Stimulated activated CD8-positive, alpha-beta memory T cell treated with anti-CD3 and anti-CD28 coated beads, Interleukin-12 subunit alpha, Interleukin-12 subunit beta, amount 100 ng/mL, for 4 hours (primary cell): ENCODE results near the gene TANC1.

ENCODE experiments used
- DNase-seq: peaks from one replicate; pipeline ENCODE4 v3.0.0-alpha.2; 2020; ENCODE audit warnings: low read depth

Gene TANC1

GRCh38 chr2:159225025-159226016, 256.9 kb downstream of the TANC1 start:
- no peak for DNase-seq

- peak; percentile 7 for DNase-seq
Observed at GRCh38 chr2:159226059-159226461, 257.6 kb downstream of the TANC1 start.

- DNase-seq = no peak
Observed at GRCh38 chr2:159226608-159227385, 258.4 kb downstream of the TANC1 start.

- DNase-seq = no peak
Observed at GRCh38 chr2:159227467-159227866, 259.0 kb downstream of the TANC1 start.

GRCh38 chr2:159228081-159228581, 259.7 kb downstream of the TANC1 start:
- DNase-seq = no peak

GRCh38 chr2:159229476-159230144, 261.2 kb downstream of the TANC1 start:
- no peak for DNase-seq

- no peak for DNase-seq
Observed at GRCh38 chr2:159230145-159230877, 261.9 kb downstream of the TANC1 start.

GRCh38 chr2:159232456-159233170, 264.2 kb downstream of the TANC1 start:
- DNase-seq = no peak

- no peak for DNase-seq
Observed at GRCh38 chr2:159234868-159235267, 266.4 kb downstream of the TANC1 start.

GRCh38 chr2:159243529-159243928, 275.1 kb downstream of the TANC1 start:
- DNase-seq = no peak

GRCh38 chr2:159246325-159246988, 278.0 kb downstream of the TANC1 start:
- no peak for DNase-seq

- DNase-seq = no peak
Observed at GRCh38 chr2:159249990-159250715, 281.7 kb downstream of the TANC1 start.

GRCh38 chr2:159251296-159252173, 283.1 kb downstream of the TANC1 start:
- no peak for DNase-seq

GRCh38 chr2:159252905-159253304, 284.5 kb downstream of the TANC1 start:
- DNase-seq = no peak

- no peak for DNase-seq
Observed at GRCh38 chr2:159256159-159256558, 287.7 kb downstream of the TANC1 start.

GRCh38 chr2:159262226-159262625, 293.8 kb downstream of the TANC1 start:
- no peak for DNase-seq

GRCh38 chr2:159262904-159263303, 294.5 kb downstream of the TANC1 start:
- no peak for DNase-seq

- DNase-seq = no peak
Observed at GRCh38 chr2:159265171-159265576, 296.7 kb downstream of the TANC1 start.

GRCh38 chr2:159266554-159266953, 298.1 kb downstream of the TANC1 start:
- DNase-seq = no peak
